Endothelial cell (in vitro differentiated cells): ENCODE data around the gene MYO3B. TPM values are rescaled to one million over a fixed set of nuclear protein-coding genes. Genes with fewer than 3 reads are reported as not detected.

Source experiments
- DNase-seq: peaks from one replicate; pipeline ENCODE4 v3.0.0; 2021; ENCODE audit warnings: low spot score
- H3K27ac Mint-ChIP-seq: one replicate; pipeline ENCODE4 v1.8.0; 2021; ENCODE audit warnings: mixed read lengths, inconsistent platforms; ENCODE audit not compliant: unreplicated experiment
- H3K27me3 Mint-ChIP-seq: one replicate; pipeline ENCODE4 v1.8.0; 2021; ENCODE audit warnings: mild to moderate bottlenecking, moderate library complexity, mixed read lengths, inconsistent platforms; ENCODE audit not compliant: unreplicated experiment
- H3K36me3 Mint-ChIP-seq: one replicate; pipeline ENCODE4 v1.8.0; 2021; ENCODE audit warnings: mild to moderate bottlenecking, low read depth, mixed read lengths, inconsistent platforms; ENCODE audit not compliant: unreplicated experiment
- H3K4me1 Mint-ChIP-seq: one replicate; pipeline ENCODE4 v1.8.0; 2021; ENCODE audit warnings: mild to moderate bottlenecking, mixed read lengths, inconsistent platforms; ENCODE audit not compliant: unreplicated experiment
- H3K4me3 Mint-ChIP-seq: one replicate; pipeline ENCODE4 v1.8.0; 2021; ENCODE audit warnings: mild to moderate bottlenecking, mixed read lengths, inconsistent platforms; ENCODE audit not compliant: unreplicated experiment
- H3K9me3 Mint-ChIP-seq: one replicate; pipeline ENCODE4 v1.8.0; 2021; ENCODE audit warnings: mixed read lengths, inconsistent platforms; ENCODE audit not compliant: unreplicated experiment
- total RNA-seq: library from RNA; stranded (reverse); fragmentation: NEBNext Ultra II Directional; extraction: Animal tissue kit (Norgen Biotek cat#: 25700); gene quantifications from one replicate; pipeline ENCODE4 v1.2.1, GENCODE V29; 2021; ENCODE audit not compliant: unreplicated experiment
- TF ChIP-seq, protein P1 (sequence below): fragments of 200-600 bp; sonication (generic); IDR thresholded peaks from one replicate; pipeline ENCODE4 v1.5.0; 2021; ENCODE audit warnings: antibody characterized with exemption; ENCODE audit not compliant: unreplicated experiment

Gene MYO3B
- total RNA-seq, 1 donor from 2014 or later, result 1.3 TPM

DNA sequence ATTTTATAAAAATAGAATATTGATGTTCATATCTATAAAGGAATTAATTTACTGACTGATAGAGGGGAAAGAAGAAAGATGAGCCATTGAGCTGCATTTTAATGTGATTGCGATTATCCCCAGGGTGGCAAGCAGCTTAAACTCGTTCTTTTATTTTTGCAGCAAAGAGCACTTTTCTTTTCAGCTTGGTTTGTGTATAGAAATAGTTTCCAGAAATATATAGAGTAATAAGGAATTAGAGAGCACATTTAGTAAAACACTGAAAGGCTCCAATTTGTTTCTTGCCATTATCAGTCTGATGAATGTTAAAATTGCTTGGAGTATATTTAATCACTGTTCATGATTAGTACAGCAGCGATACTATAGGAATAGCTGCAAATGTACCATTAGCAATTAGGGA, 119.5 kb downstream of the MYO3B start:
- Mint-ChIP-seq H3K27ac (no peak overlapping the region), H3K36me3 (no peaks in the 10 kb centered on the region), H3K27me3 (no peaks in the 10 kb centered on the region), H3K4me1 (peaks cover 3% of the 10 kb centered on the region), H3K4me3 (no peak overlapping the region), H3K9me3 (no peaks in the 10 kb centered on the region)
- TF ChIP-seq, protein P1, sequence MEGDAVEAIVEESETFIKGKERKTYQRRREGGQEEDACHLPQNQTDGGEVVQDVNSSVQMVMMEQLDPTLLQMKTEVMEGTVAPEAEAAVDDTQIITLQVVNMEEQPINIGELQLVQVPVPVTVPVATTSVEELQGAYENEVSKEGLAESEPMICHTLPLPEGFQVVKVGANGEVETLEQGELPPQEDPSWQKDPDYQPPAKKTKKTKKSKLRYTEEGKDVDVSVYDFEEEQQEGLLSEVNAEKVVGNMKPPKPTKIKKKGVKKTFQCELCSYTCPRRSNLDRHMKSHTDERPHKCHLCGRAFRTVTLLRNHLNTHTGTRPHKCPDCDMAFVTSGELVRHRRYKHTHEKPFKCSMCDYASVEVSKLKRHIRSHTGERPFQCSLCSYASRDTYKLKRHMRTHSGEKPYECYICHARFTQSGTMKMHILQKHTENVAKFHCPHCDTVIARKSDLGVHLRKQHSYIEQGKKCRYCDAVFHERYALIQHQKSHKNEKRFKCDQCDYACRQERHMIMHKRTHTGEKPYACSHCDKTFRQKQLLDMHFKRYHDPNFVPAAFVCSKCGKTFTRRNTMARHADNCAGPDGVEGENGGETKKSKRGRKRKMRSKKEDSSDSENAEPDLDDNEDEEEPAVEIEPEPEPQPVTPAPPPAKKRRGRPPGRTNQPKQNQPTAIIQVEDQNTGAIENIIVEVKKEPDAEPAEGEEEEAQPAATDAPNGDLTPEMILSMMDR, result no peak
- no peak for DNase-seq

- no peaks in the 10 kb centered on the region for H3K27me3 Mint-ChIP-seq
- H3K4me1 Mint-ChIP-seq, result peaks cover 4% of the 10 kb centered on the region
- no peaks in the 10 kb centered on the region for H3K9me3 Mint-ChIP-seq
- H3K36me3 Mint-ChIP-seq, result no peaks in the 10 kb centered on the region
- TF ChIP-seq, protein P1, result no peak
- no peak overlapping the region for H3K27ac Mint-ChIP-seq
- no peak for DNase-seq
- H3K4me3 Mint-ChIP-seq, result no peak overlapping the region
Measured at GRCh38 chr2:170298115-170298514, 120.2 kb downstream of the MYO3B start.

GRCh38 chr2:170298861-170299429, 121.0 kb downstream of the MYO3B start:
- TF ChIP-seq, protein P1, result no peak
- no peak for DNase-seq
- Mint-ChIP-seq H3K4me3 (no peak overlapping the region), H3K36me3 (no peaks in the 10 kb centered on the region), H3K4me1 (peaks cover 4% of the 10 kb centered on the region), H3K27me3 (no peaks in the 10 kb centered on the region), H3K27ac (no peak overlapping the region), H3K9me3 (no peaks in the 10 kb centered on the region)

DNA sequence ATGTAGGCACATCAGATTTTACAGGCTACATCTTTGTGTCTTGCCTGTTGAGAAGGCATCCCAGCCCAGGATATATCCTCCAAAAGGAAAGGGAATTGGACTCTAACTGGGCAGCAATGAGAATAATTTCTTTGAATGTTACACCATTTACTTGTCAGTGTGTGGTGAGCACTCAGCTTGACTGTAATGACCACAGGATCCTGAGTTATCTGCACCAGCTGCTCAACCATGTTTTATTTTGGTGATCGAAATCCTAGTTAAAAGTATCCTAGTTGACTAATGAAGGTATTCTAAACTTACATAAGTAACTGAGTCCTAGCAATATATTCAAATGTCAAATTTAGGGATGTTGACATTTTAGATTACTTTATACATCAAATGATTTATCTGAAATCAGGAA, 123.0 kb downstream of the MYO3B start:
- TF ChIP-seq, protein P1, result no peak
- Mint-ChIP-seq H3K4me3 (no peak overlapping the region), H3K4me1 (peaks cover 4% of the 10 kb centered on the region), H3K27ac (no peak overlapping the region), H3K9me3 (no peaks in the 10 kb centered on the region), H3K27me3 (no peaks in the 10 kb centered on the region), H3K36me3 (no peaks in the 10 kb centered on the region)
- no peak for DNase-seq

DNA sequence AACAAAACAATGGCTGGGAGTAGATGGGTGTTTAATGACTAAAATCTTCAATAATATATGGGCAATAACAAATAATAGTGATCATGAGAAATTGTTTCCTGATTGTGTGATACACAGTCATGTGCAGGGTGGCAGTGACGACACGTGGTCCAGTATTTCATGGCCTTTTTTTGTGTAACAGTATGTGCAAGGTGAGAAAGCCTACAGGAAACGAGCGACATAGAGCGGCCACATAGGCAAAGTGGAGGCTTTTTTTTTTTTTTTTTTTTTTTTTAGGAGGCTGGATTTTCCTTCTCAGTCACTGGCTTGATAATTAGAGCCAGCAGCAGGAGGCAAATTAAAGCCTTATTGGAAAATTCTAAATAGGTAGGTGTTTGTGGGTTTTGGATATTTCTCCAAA, 123.7 kb downstream of the MYO3B start:
- TF ChIP-seq, protein P1, result no peak
- no peak overlapping the region for H3K4me3 Mint-ChIP-seq
- H3K9me3 Mint-ChIP-seq, result no peaks in the 10 kb centered on the region
- no peak for DNase-seq
- no peaks in the 10 kb centered on the region for H3K27me3 Mint-ChIP-seq
- no peaks in the 10 kb centered on the region for H3K36me3 Mint-ChIP-seq
- peaks cover 4% of the 10 kb centered on the region for H3K4me1 Mint-ChIP-seq
- H3K27ac Mint-ChIP-seq, result no peak overlapping the region
